Duodenal mucosa (tissue), 2 donors: ENCODE data around the gene IQCK.

Source experiments
- H3K27ac ChIP-seq: one replicate; pipeline ENCODE4 v1.7.0; 2013; ENCODE audit warnings: low read depth, low read length
- H3K27me3 ChIP-seq, 2 donors: one replicate each; pipeline ENCODE4 v1.7.0; 2013; ENCODE audit warnings: low read length in 2 of 2, control low read depth in 1 of 2; ENCODE audit not compliant: insufficient read depth in 2 of 2, control insufficient read depth in 1 of 2
- H3K36me3 ChIP-seq, 2 donors: one replicate each; pipeline ENCODE4 v1.7.0; 2013; ENCODE audit warnings: low read length in 2 of 2, control low read depth in 1 of 2; ENCODE audit not compliant: insufficient read depth in 2 of 2, control insufficient read depth in 1 of 2
- H3K4me1 ChIP-seq, 2 donors: one replicate each; pipeline ENCODE4 v1.7.0; 2013; ENCODE audit warnings: low read length in 2 of 2, control low read depth in 1 of 2; ENCODE audit not compliant: insufficient read depth in 2 of 2, control insufficient read depth in 1 of 2
- H3K4me3 ChIP-seq, 2 donors: one replicate each; pipeline ENCODE4 v1.7.0; 2013; ENCODE audit warnings: low read length in 2 of 2, low read depth in 1 of 2
- H3K9ac ChIP-seq, 2 donors: one replicate each; pipeline ENCODE4 v1.7.0; 2013; ENCODE audit warnings: low read length in 2 of 2, low read depth in 1 of 2
- H3K9me3 ChIP-seq, 2 donors: one replicate each; pipeline ENCODE4 v1.7.0; 2013; ENCODE audit warnings: low read length in 2 of 2, control low read depth in 1 of 2; ENCODE audit not compliant: control insufficient read depth in 1 of 2

Gene IQCK

GRCh38 chr16:19741354-19741753, 23.3 kb downstream of the IQCK start:
- Histone ChIP-seq H3K4me3 (no peak overlapping the region), H3K9ac (no peak overlapping the region), H3K9me3 (no peaks in the 10 kb centered on the region), H3K27me3 (no peaks in the 10 kb centered on the region), H3K4me1 (peaks cover 9% of the 10 kb centered on the region in 2 donors), H3K36me3 (no peaks in the 10 kb centered on the region), H3K27ac (no peak overlapping the region)

- Histone ChIP-seq H3K27me3 (no peaks in the 10 kb centered on the region), H3K4me3 (no peak overlapping the region), H3K9ac (no peak overlapping the region), H3K4me1 (peaks cover 9 to 14% of the 10 kb centered on the region in 2 donors), H3K36me3 (no peaks in the 10 kb centered on the region), H3K9me3 (no peaks in the 10 kb centered on the region), H3K27ac (no peak overlapping the region)
Observed at GRCh38 chr16:19743816-19744159, 25.7 kb downstream of the IQCK start.

DNA sequence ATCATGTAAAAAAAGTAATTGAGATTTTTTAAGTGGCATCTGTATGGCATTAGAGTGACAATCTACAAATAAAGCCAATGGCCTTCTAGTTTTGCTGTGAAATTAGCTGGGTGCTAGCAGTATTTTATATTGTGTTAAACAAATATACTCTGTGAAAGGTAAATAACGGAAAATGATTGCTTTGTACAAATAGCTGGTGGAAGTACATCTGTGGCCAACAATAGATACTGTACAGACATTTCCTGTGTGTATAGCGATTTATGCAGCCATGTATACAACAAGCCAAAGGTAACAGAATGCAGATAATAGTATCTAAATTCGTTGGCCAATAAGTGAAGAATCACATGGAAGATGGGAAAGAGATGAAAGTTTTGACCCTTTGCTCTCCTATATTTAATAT, 26.6 kb downstream of the IQCK start:
- H3K4me3 ChIP-seq, result no peak overlapping the region
- no peaks in the 10 kb centered on the region for H3K36me3 ChIP-seq
- no peak overlapping the region for H3K27ac ChIP-seq
- H3K9ac ChIP-seq, result no peak overlapping the region
- H3K27me3 ChIP-seq, result no peaks in the 10 kb centered on the region
- H3K4me1 ChIP-seq, result peaks cover 9 to 14% of the 10 kb centered on the region in 2 donors
- H3K9me3 ChIP-seq, result no peaks in the 10 kb centered on the region

GRCh38 chr16:19745286-19746010, 27.4 kb downstream of the IQCK start:
- Histone ChIP-seq H3K9me3 (no peaks in the 10 kb centered on the region), H3K27ac (no peak overlapping the region), H3K9ac (no peak overlapping the region), H3K4me3 (no peak overlapping the region), H3K36me3 (no peaks in the 10 kb centered on the region), H3K4me1 (peaks cover 9 to 14% of the 10 kb centered on the region in 2 donors), H3K27me3 (no peaks in the 10 kb centered on the region)

- peaks cover 9 to 14% of the 10 kb centered on the region in 2 donors for H3K4me1 ChIP-seq
Observed at GRCh38 chr16:19746561-19746960, 28.5 kb downstream of the IQCK start.

GRCh38 chr16:19748389-19749168, 30.5 kb downstream of the IQCK start:
- H3K36me3 ChIP-seq, result no peaks in the 10 kb centered on the region
- H3K27ac ChIP-seq, result no peak overlapping the region
- H3K27me3 ChIP-seq, result no peaks in the 10 kb centered on the region
- H3K4me1 ChIP-seq, result peaks cover 4 to 11% of the 10 kb centered on the region in 2 donors
- H3K4me3 ChIP-seq, result no peak overlapping the region
- H3K9ac ChIP-seq, result no peak overlapping the region
- no peaks in the 10 kb centered on the region for H3K9me3 ChIP-seq

More at GRCh38 chr16:19746561-19746960, 28.5 kb downstream of the IQCK start:
- Histone ChIP-seq H3K36me3 (no peaks in the 10 kb centered on the region), H3K4me3 (no peak overlapping the region), H3K9ac (no peak overlapping the region), H3K27ac (no peak overlapping the region), H3K9me3 (no peaks in the 10 kb centered on the region), H3K27me3 (no peaks in the 10 kb centered on the region)

DNA sequence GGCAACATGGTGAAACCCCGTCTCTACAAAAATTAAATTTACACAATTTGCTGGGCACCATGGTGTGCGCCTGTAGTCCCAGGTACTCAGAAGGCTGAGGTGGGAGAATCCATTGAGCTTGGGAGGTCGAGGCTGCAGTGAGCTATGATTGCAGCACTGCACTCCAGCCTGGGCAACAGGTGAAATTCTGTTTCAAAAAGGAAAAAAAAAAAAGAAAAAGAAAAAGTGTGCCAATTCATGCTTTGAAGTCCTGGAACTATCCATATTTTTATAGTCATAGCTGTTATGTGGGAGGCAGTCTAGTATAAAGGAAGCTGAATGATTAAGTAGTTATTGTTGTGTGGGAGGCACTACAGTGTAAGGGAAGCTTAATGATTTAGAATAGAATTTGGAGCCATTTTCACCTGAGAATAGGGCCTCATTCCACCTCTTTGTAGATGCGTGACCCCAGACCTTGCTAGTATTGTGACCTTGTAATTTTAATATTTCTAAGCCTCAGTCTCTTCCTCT, 31.6 kb downstream of the IQCK start:
- H3K9me3 ChIP-seq, result no peaks in the 10 kb centered on the region
- no peak overlapping the region for H3K4me3 ChIP-seq
- no peaks in the 10 kb centered on the region for H3K27me3 ChIP-seq
- peaks cover 8 to 18% of the 10 kb centered on the region in 2 donors for H3K4me1 ChIP-seq
- no peak overlapping the region for H3K9ac ChIP-seq
- H3K27ac ChIP-seq, result no peak overlapping the region
- H3K36me3 ChIP-seq, result no peaks in the 10 kb centered on the region

GRCh38 chr16:19751478-19752385, 33.7 kb downstream of the IQCK start:
- Histone ChIP-seq H3K4me3 (no peak overlapping the region), H3K27ac (no peak overlapping the region), H3K36me3 (no peaks in the 10 kb centered on the region), H3K4me1 (peaks cover 8 to 17% of the 10 kb centered on the region in 2 donors), H3K9me3 (no peaks in the 10 kb centered on the region), H3K9ac (no peak overlapping the region), H3K27me3 (no peaks in the 10 kb centered on the region)

DNA sequence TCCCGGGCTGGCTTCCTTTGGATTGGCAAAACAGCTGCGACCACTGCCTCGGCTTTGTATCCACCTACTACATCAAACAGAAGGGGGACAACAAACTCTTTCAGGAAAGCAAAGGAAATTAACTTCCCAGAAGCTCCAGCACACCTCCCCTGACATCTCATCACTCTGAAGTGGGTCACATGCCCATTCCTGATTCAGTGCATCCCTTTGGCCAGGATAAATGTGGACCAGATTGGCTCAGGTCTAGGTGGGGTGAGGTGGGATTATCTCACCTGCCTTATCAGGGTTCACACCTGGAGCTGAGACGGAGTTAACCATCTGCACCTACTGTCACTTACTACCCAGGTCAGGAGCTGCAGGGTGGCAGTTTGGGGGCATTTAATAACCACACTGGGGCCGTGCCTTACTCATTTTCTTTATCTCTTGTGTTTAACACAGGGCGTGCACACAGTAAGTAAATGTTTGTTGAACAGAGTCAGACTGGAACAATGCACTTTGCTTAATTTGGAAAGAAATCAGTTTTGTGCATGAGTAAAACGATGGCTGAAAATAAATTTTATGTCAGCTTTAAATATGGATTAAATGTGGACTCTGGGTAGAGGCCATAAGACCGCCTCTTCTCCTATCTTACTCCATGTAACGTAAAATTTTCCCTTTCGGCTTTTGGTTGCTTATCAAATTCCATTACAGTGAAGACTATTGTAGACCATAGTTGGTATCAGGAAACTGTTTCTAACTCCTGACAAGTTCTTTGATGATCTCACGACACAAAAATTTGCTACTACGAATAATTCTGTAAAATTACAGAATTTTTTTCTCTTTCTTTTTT, 36.0 kb downstream of the IQCK start:
- no peak overlapping the region for H3K9ac ChIP-seq
- peak overlapping the region in 1 of 2 donors; percentile 16 for H3K4me3 ChIP-seq
- H3K36me3 ChIP-seq, result no peaks in the 10 kb centered on the region
- H3K27ac ChIP-seq, result no peak overlapping the region
- H3K9me3 ChIP-seq, result no peaks in the 10 kb centered on the region
- H3K4me1 ChIP-seq, result peaks cover 8 to 20% of the 10 kb centered on the region in 2 donors
- H3K27me3 ChIP-seq, result no peaks in the 10 kb centered on the region
